ENCODE data around the gene RNF208. TPM values are rescaled to one million over a fixed set of nuclear protein-coding genes. Genes with fewer than 3 reads are reported as not detected.

Gene RNF208
- total and polyA plus RNA-seq, 2 donors (not counting 3 experiments of a cell fraction or from before 2014, with no cell fraction given) = 1.3 to 4.8 TPM

DNA sequence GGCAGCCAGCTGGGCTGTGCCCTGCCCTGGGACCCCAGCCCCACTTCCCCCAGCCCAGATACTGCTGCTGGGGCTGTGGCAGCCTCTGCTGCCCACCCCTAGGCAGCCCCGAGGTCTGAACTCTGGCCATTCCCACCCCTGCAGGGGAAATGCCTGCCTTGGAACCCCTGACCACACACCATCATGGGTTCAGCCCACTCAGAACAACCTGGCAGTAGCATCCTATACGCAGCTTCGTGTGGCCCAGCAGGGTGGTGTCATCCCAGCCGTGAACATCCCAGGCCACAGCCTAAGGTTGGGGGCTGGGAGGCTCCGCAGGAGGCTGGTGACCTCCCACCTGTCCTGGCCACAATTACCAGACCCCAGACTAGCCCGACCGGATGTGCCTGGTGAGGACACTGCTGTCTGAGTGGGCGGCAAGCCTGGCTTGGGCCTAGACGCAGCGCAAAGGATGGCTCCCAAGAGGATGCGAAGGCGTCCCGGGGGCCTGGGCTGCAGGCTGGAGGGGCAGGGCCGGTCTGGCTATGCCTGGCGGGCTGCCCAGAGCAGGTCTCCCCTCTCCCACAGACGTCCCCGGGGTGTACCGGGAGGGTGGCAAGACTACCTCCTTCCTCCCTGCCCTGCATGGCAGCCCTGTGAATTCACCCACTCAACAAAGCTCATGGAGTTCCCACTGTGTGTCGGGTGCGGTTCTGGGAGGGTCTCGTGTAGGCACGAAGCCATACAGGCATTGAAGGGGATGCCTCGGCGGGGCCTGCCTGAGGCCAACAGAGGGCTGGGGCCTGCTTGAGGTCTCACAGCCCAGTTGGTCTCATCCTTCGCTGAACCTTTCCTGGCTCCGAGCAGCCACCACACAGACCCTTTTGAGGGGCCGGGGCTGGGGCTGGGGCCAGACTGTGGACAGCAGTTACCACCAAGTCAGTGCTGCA, 7.2 kb upstream of the RNF208 start:
- Histone ChIP-seq H3K4me2 (ENCODE audit: insufficient read depth, low read length) (no peak overlapping the region), H3K9me3 (replicated peaks; ENCODE audit: control insufficient read depth, insufficient read depth, low read length) (no peaks in the 10 kb centered on the region), H3K27ac (ENCODE audit: insufficient read depth, low read depth, low read length) (no peak overlapping the region), H3K9ac (replicated peaks; ENCODE audit: extremely low read depth, insufficient read depth, low read length) (no peak overlapping the region), H4K20me1 (replicated peaks; ENCODE audit: control insufficient read depth, extremely low read depth, insufficient read depth, low read length) (no peaks in the 10 kb centered on the region), H3K79me2 (ENCODE audit: control insufficient read depth, insufficient read depth, low read length) (no peaks in the 10 kb centered on the region), H3K27me3 (ENCODE audit: control insufficient read depth in 2 of 2, insufficient read depth in 2 of 2, low read length in 2 of 2) (no peaks in the 10 kb centered on the region), H3K9me1 (replicated peaks; ENCODE audit: control insufficient read depth, extremely low read depth, insufficient read depth, low read length) (no peaks in the 10 kb centered on the region), H3K36me3 (ENCODE audit: control insufficient read depth in 2 of 2, extremely low read depth in 1 of 2, insufficient read depth in 2 of 2, low read length in 2 of 2) (no peaks in the 10 kb centered on the region), H3K4me1 (ENCODE audit: control insufficient read depth, extremely low read depth, insufficient read depth, low read length) (no peaks in the 10 kb centered on the region), H3K4me3 (replicated peaks in 1 of 3; ENCODE audit: insufficient read depth in 1 of 3, low read depth in 1 of 3, low read length in 3 of 3) (no peak overlapping the region), H2AFZ (ENCODE audit: low read depth, low read length) (no peak overlapping the region)
- DNase-seq (ENCODE audit: low read depth, low spot score) (no peak), FAIRE-seq (no peak)
- TF ChIP-seq GATA2 (IDR thresholded peaks at IDR 0.05; ENCODE audit: insufficient read depth, insufficient read length, low read depth, low read length) = no peak
- TF ChIP-seq POLR2AphosphoS5 (IDR thresholded peaks at IDR 0.05; ENCODE audit: insufficient read depth, low read depth, low read length) = no peak
- TF ChIP-seq FOS (IDR thresholded peaks at IDR 0.05; ENCODE audit: borderline replicate concordance, insufficient read depth, low read length) = no peak
- TF ChIP-seq, protein P1, sequence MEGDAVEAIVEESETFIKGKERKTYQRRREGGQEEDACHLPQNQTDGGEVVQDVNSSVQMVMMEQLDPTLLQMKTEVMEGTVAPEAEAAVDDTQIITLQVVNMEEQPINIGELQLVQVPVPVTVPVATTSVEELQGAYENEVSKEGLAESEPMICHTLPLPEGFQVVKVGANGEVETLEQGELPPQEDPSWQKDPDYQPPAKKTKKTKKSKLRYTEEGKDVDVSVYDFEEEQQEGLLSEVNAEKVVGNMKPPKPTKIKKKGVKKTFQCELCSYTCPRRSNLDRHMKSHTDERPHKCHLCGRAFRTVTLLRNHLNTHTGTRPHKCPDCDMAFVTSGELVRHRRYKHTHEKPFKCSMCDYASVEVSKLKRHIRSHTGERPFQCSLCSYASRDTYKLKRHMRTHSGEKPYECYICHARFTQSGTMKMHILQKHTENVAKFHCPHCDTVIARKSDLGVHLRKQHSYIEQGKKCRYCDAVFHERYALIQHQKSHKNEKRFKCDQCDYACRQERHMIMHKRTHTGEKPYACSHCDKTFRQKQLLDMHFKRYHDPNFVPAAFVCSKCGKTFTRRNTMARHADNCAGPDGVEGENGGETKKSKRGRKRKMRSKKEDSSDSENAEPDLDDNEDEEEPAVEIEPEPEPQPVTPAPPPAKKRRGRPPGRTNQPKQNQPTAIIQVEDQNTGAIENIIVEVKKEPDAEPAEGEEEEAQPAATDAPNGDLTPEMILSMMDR (IDR thresholded peaks at IDR 0.05; ENCODE audit: extremely low read depth in 1 of 2, insufficient read depth in 1 of 2, low read depth in 1 of 2, low read length in 2 of 2) = no peak
- no peak for TF ChIP-seq MYC (IDR thresholded peaks at IDR 0.05; ENCODE audit: low read depth, low read length)
- TF ChIP-seq, protein P2, sequence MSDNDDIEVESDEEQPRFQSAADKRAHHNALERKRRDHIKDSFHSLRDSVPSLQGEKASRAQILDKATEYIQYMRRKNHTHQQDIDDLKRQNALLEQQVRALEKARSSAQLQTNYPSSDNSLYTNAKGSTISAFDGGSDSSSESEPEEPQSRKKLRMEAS (IDR thresholded peaks at IDR 0.05; ENCODE audit: insufficient read depth, insufficient read length) = no peak
- no peak for TF ChIP-seq EZH2 (IDR thresholded peaks at IDR 0.05; ENCODE audit: borderline replicate concordance, low read depth, low read length, severe bottlenecking)
- no peak for TF ChIP-seq POLR2A (IDR thresholded peaks at IDR 0.05; ENCODE audit: low read depth, low read length)
- no peak for TF ChIP-seq JUN (IDR thresholded peaks at IDR 0.05; ENCODE audit: borderline replicate concordance, insufficient read depth, insufficient read length, low read depth)
- ChIA-PET POLR2A (interaction anchor here (2.6 kb wide), 1 partner anchor 12 kb away, joined by 6 read pairs; the partner anchor contains the start of gene TUBB4B), CTCF (no interaction called here)
- no TSS peak for BruUV-seq (replicated peaks)
- dilution Hi-C loops (cut with MboI; ENCODE audit: extremely low pct_ligation_motif_present, low sequenced_read_pairs) (no loop called here), intact Hi-C loops (cut with micrococcal nuclease) (no loop called here)

Data from endothelial cell of umbilical vein (primary cell).